GM19467 (cell line): ENCODE results near the gene INPPL1.

Experiments used
- ATAC-seq: cut with Tn5 transposase; IDR thresholded peaks from one replicate; pipeline ENCODE4 v1.9.1; 2021; ENCODE audit warnings: mild to moderate bottlenecking, moderate library complexity; ENCODE audit not compliant: unreplicated experiment

INPPL1 gene

GRCh38 chr11:72274435-72274834 lies 49.9 kb downstream of the INPPL1 start:
- no peak for ATAC-seq

- ATAC-seq, result no peak
These were observed 54.3 kb downstream of the INPPL1 start for GRCh38 chr11:72278905-72279304.

GRCh38 chr11:72280037-72280436 lies 55.5 kb downstream of the INPPL1 start:
- ATAC-seq, result no peak

GRCh38 chr11:72280726-72281315 lies 56.3 kb downstream of the INPPL1 start:
- ATAC-seq, result no peak

- ATAC-seq, result no peak
These were observed 59.4 kb downstream of the INPPL1 start for GRCh38 chr11:72283947-72284346.

- no peak for ATAC-seq
These were observed 62.7 kb downstream of the INPPL1 start for GRCh38 chr11:72287293-72287692.
